ENCODE data around the gene MAPRE3. TPM values are rescaled to one million over a fixed set of nuclear protein-coding genes. Genes with fewer than 3 reads are reported as not detected.

The MAPRE3 gene
- total and polyA plus RNA-seq, 9 of the 15 experiments (the other 6 are each of a cell fraction or from before 2014, with no cell fraction given), result 0.70 to 43.2 (median 12.6) TPM

- H3K79me2 ChIP-seq (ENCODE audit: control insufficient read depth, insufficient read depth, low read length), result no peaks in the 10 kb centered on the region
- no peak for FAIRE-seq
- H3K27ac ChIP-seq (ENCODE audit: extremely low read depth, low read depth, low read length), result no peak overlapping the region
- in situ Hi-C loops (cut with MboI) (no loop called here), intact Hi-C loops (cut with micrococcal nuclease) (loop anchor here (5.0 kb wide), 1 partner anchor 77 kb away; the partner anchor contains the start of gene DPYSL5)
- H3K9ac ChIP-seq (ENCODE audit: insufficient read depth in 1 of 2, low read depth in 2 of 2, low read length in 2 of 2), result no peak overlapping the region
- DNase-seq (ENCODE audit: extremely low read depth in 1 of 4, low spot score in 3 of 4), result no peak
- BruUV-seq (replicated peaks), result no TSS peak
- no peaks in the 10 kb centered on the region for H3K4me1 ChIP-seq (replicated peaks in 1 of 2; ENCODE audit: control insufficient read depth in 2 of 2, insufficient read depth in 2 of 2, low read length in 2 of 2)
- no peaks in the 10 kb centered on the region for H3K9me1 ChIP-seq (ENCODE audit: control insufficient read depth, insufficient read depth, low read length)
- no peaks in the 10 kb centered on the region for H3K9me3 ChIP-seq (replicated peaks; ENCODE audit: control insufficient read depth, insufficient read depth, low read depth, low read length)
- CTCF ChIA-PET (ENCODE audit: low intra/inter-chr PET ratio), result no interaction called here
- POLR2A ChIA-PET, result interaction anchor here (0.7 kb wide), 1 partner anchor 13 kb away, joined by 3 read pairs; no protein-coding TSS in a partner anchor
- peaks cover 40 to 41% of the 10 kb centered on the region in 2 experiments for H3K27me3 ChIP-seq (ENCODE audit: control insufficient read depth in 2 of 2, insufficient read depth in 2 of 2, low read length in 2 of 2)
- ATAC-seq, result no peak
- no peak overlapping the region for H3K4me3 ChIP-seq
- no peak overlapping the region for H3K4me2 ChIP-seq (ENCODE audit: insufficient read depth, low read length)
- WGBS (ENCODE audit: insufficient coverage, low coverage, missing lambda C conversion rate), result under 1% methylated on average over 14 of the region's 14 CpGs
- H3K36me3 ChIP-seq (ENCODE audit: control insufficient read depth, insufficient read depth, low read length), result no peaks in the 10 kb centered on the region
- no peak overlapping the region for H2AFZ ChIP-seq (ENCODE audit: low read depth, low read length)
- H4K20me1 ChIP-seq (replicated peaks; ENCODE audit: control insufficient read depth, insufficient read depth, low read length), result peaks cover 13% of the 10 kb centered on the region; the same call in 1 of the 2 replicates
- TF ChIP-seq SAFB (IDR thresholded peaks at IDR 0.05; ENCODE audit: borderline replicate concordance, low read depth, low read length), result no peak
- no peak for TF ChIP-seq POU5F1 (IDR thresholded peaks at IDR 0.05; ENCODE audit: borderline replicate concordance, low read depth, low read length, partially characterized antibody)
- TF ChIP-seq SUPT5H (IDR thresholded peaks at IDR 0.05), result no peak
- TF ChIP-seq ZNF511 (CRISPR knock-in tag; IDR thresholded peaks at IDR 0.05), result no peak
- no peak for TF ChIP-seq NUFIP1 (IDR thresholded peaks at IDR 0.05; ENCODE audit: partially characterized antibody)
- no peak for TF ChIP-seq RERE (CRISPR knock-in tag; IDR thresholded peaks at IDR 0.05; ENCODE audit: borderline replicate concordance)
- TF ChIP-seq ELF4 (CRISPR knock-in tag; IDR thresholded peaks at IDR 0.05), result no peak
- no peak for TF ChIP-seq RBM25 (IDR thresholded peaks at IDR 0.05; ENCODE audit: low read depth, low read length, severe bottlenecking)
- TF ChIP-seq U2AF2 (optimal IDR thresholded peaks at IDR 0.05; ENCODE audit: low read depth, low read length), result no peak
- no peak for TF ChIP-seq NCOA4 (IDR thresholded peaks at IDR 0.05; ENCODE audit: partially characterized antibody)
- no peak for TF ChIP-seq ATF7 (IDR thresholded peaks at IDR 0.05)
- TF ChIP-seq ZNF408 (CRISPR knock-in tag; IDR thresholded peaks at IDR 0.05; ENCODE audit: low read depth), result no peak
These were observed 45.7 kb upstream of the MAPRE3 start for GRCh38 chr2:26924731-26925099.

Data from K562 (cell line).